ENCODE measurements around the gene NMRK2. TPM values are rescaled to one million over a fixed set of nuclear protein-coding genes. Genes with fewer than 3 reads are reported as not detected.

NMRK2 gene
- polyA plus RNA-seq, 1 of the 3 experiments (the other 2 are of a cell fraction) = not detected

GRCh38 chr19:3984908-3985642, 52.2 kb downstream of the NMRK2 start, which contains the start of gene EEF2:
EEF2 (minus strand) TSS chr19:3985463; CDS start chr19:3985380, 83 bp downstream.
- ChIA-PET CTCF (interaction anchor here (0.6 to 1.6 kb wide), 18 partner anchors 8 to 506 kb away, joined by 3 to 13 read pairs (median 4); partner anchors contain the start of genes DAPK3 and PIAS4), POLR2A (interaction anchor here (0.7 to 6.8 kb wide), 20 partner anchors 9 to 472 kb away, joined by 3 to 60 read pairs (median 4); partner anchors contain the start of genes ATCAY, CREB3L3, DAPK3 and MRPL54)
- Histone ChIP-seq H3K4me2 (peak within 1 kb of the TSS; percentile 89), H3K4me3 (ENCODE audit: low read depth in 2 of 2, low read length in 1 of 2) (peak within 1 kb of the TSS; percentile 91 to 99), H3K36me3 (replicated peaks in 1 of 2; ENCODE audit: control insufficient read depth in 1 of 2, insufficient read depth in 2 of 2, low read length in 1 of 2) (peaks cover 43 to 46% of the 10 kb centered on the region in 2 experiments), H3K9me2 (no peaks in the 10 kb centered on the region), H4K20me1 (ENCODE audit: insufficient read depth) (peaks cover 51% of the 10 kb centered on the region), H3K9me3 (no peaks in the 10 kb centered on the region), H3K27me3 (ENCODE audit: insufficient read depth) (no peaks in the 10 kb centered on the region), H3K79me2 (ENCODE audit: insufficient read depth) (peaks cover 52% of the 10 kb centered on the region), H3K4me1 (ENCODE audit: control insufficient read depth in 1 of 2, insufficient read depth in 2 of 2, low read depth in 1 of 2, low read length in 1 of 2) (peaks cover 15 to 37% of the 10 kb centered on the region in 2 experiments), H3K27ac (ENCODE audit: low read depth in 2 of 2, low read length in 1 of 2) (peak within 1 kb of the TSS; percentile 90 to 91), H3K9ac (peak within 1 kb of the TSS; percentile 91), H3F3A (replicated peaks; ENCODE audit: insufficient read depth) (peaks cover 49% of the 10 kb centered on the region), H2AFZ (ENCODE audit: low read depth) (peak within 1 kb of the TSS; percentile 90)
- WGBS (ENCODE audit: low lambda C conversion rate) = under 1% methylated on average over 41 of the region's 80 CpGs
- DNase-seq = peak; percentile 98
- TF ChIP-seq FOXM1 (IDR thresholded peaks at IDR 0.05; ENCODE audit: low read depth) = no peak
- TF ChIP-seq EP300 (IDR thresholded peaks at IDR 0.05; ENCODE audit: borderline replicate concordance in 1 of 2, low read depth in 1 of 2, low read length in 1 of 2) = peak in 1 of 2 experiments; percentile 32; a peak in 1 of 4 replicates
- peak; percentile 92 for TF ChIP-seq YY1 (IDR thresholded peaks at IDR 0.05; ENCODE audit: low read depth)
- no peak for TF ChIP-seq IRF3 (IDR thresholded peaks at IDR 0.05; ENCODE audit: low read depth, low read length)
- TF ChIP-seq GATA2 (CRISPR knock-in tag; IDR thresholded peaks at IDR 0.05) = no peak
- no peak for TF ChIP-seq NFIC (IDR thresholded peaks at IDR 0.05; ENCODE audit: borderline replicate concordance)
- TF ChIP-seq ZBTB33 (IDR thresholded peaks at IDR 0.05; ENCODE audit: borderline replicate concordance, low read depth) = no peak
- peak; percentile 96 for TF ChIP-seq USF1 (IDR thresholded peaks at IDR 0.05; ENCODE audit: borderline replicate concordance, low read depth)
- no peak for TF ChIP-seq PBX3 (IDR thresholded peaks at IDR 0.05)
- peak; percentile 84 for TF ChIP-seq MXI1 (IDR thresholded peaks at IDR 0.05; ENCODE audit: low read depth, low read length)
- peak; percentile 83 for TF ChIP-seq REST (IDR thresholded peaks at IDR 0.05; ENCODE audit: low read depth, low read length)
- TF ChIP-seq RCOR1 (IDR thresholded peaks at IDR 0.05; ENCODE audit: low read length) = peak; percentile 23; the same call in 1 of the 2 replicates
- no peak for TF ChIP-seq MEF2A (IDR thresholded peaks at IDR 0.05; ENCODE audit: borderline replicate concordance, low read depth)
- no peak for TF ChIP-seq RFX5 (IDR thresholded peaks at IDR 0.05; ENCODE audit: low read length)
- TF ChIP-seq TEAD4 (IDR thresholded peaks at IDR 0.05; ENCODE audit: borderline replicate concordance, insufficient read depth) = 0 out of 2 replicates have a peak, but pooled peaks have one; percentile 35
- TF ChIP-seq SMC3 (IDR thresholded peaks at IDR 0.05; ENCODE audit: low read depth, low read length) = no peak
- peak; percentile 58 for TF ChIP-seq CHD2 (IDR thresholded peaks at IDR 0.05; ENCODE audit: low read length, partially characterized antibody)
- TF ChIP-seq USF2 (IDR thresholded peaks at IDR 0.05; ENCODE audit: borderline replicate concordance, low read depth, low read length) = peak; percentile 85
- TF ChIP-seq SIN3A (IDR thresholded peaks at IDR 0.05; ENCODE audit: borderline replicate concordance, low read depth, low read length) = peak; percentile 70; the same call in 1 of the 2 replicates
- TF ChIP-seq MAX (IDR thresholded peaks at IDR 0.05; ENCODE audit: low read depth) = peak; percentile 93
- TF ChIP-seq RXRA (IDR thresholded peaks at IDR 0.05; ENCODE audit: borderline replicate concordance, low read depth) = no peak

All from SK-N-SH (cell line).